Vagina (tissue), 2 donors: ENCODE measurements around the gene PARD6G.

Source experiments
- POLR2AphosphoS5 ChIP-seq, 2 donors: sonication (generic); formaldehyde crosslinking; IDR thresholded peaks; one replicate each; pipeline ENCODE4 v1.9.0; 2017; ENCODE audit warnings: antibody characterized with exemption in 2 of 2, mild to moderate bottlenecking in 2 of 2, low read depth in 1 of 2; ENCODE audit not compliant: insufficient read depth in 1 of 2
- TF ChIP-seq, protein P1 (sequence below), 3 experiments: fragments of 450-650 bp in 2 of 3; fragments of 200-600 bp in 1 of 3; sonication (generic) in 1 of 3; IDR thresholded peaks; one replicate each; pipeline ENCODE4 v1.5.1; 2017 to 2019; ENCODE audit warnings: antibody characterized with exemption in 3 of 3, mild to moderate bottlenecking in 2 of 3, moderate library complexity in 2 of 3

DNA sequence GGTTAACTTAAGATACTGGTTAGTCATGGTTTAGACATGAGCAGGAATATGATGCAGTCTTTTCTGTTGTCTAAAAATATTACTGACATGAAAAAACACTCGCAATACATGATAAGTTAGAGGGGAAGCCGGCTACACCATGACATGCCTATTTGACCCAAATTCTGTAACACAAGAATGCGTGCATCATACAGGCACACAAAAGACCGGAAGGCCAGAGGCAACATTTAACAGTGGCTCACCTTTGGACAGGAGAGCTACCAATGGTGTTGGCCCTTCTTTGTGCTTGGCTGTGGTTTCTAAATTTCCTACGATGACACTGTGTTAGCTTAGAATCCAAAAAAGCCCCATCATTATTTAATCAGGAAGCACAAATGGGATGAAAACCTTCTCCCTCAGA lies 4.1 kb downstream of the PARD6G start:
- TF ChIP-seq, protein P1, sequence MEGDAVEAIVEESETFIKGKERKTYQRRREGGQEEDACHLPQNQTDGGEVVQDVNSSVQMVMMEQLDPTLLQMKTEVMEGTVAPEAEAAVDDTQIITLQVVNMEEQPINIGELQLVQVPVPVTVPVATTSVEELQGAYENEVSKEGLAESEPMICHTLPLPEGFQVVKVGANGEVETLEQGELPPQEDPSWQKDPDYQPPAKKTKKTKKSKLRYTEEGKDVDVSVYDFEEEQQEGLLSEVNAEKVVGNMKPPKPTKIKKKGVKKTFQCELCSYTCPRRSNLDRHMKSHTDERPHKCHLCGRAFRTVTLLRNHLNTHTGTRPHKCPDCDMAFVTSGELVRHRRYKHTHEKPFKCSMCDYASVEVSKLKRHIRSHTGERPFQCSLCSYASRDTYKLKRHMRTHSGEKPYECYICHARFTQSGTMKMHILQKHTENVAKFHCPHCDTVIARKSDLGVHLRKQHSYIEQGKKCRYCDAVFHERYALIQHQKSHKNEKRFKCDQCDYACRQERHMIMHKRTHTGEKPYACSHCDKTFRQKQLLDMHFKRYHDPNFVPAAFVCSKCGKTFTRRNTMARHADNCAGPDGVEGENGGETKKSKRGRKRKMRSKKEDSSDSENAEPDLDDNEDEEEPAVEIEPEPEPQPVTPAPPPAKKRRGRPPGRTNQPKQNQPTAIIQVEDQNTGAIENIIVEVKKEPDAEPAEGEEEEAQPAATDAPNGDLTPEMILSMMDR (IDR thresholded peaks at IDR 0.05), result no peak
- no peak for TF ChIP-seq POLR2AphosphoS5 (IDR thresholded peaks at IDR 0.05; ENCODE audit: insufficient read depth in 1 of 2, low read depth in 1 of 2)
